Activated CD4-positive, alpha-beta T cell treated with anti-CD3 and anti-CD28 coated beads for 4 hours (primary cell): ENCODE measurements around the gene PTX3.

Experiments used
- DNase-seq, 2 donors: peaks; one replicate each; pipeline ENCODE4 v3.0.0-alpha.2; 2020

The PTX3 gene

GRCh38 chr3:157479464-157480243 is 43.0 kb downstream of the PTX3 start:
- DNase-seq = no peak

DNA sequence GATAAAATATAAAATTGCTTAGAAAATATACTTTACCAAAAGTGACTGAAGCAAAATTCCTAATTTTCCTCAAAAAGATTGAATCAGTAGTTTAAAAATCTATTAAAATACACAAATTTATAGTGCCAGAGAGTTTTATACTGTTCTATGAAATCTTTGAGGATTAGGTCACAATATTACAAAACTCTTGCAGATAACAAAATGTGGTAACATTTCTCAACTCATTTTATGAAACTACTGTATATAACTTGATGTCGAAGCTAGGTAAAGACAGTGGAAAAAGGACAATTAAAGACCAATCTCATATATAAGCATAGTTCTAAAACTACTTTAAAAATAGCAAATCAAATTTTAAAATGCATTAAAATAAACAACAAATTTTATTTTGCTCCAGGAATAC is 50.7 kb downstream of the PTX3 start:
- no peak for DNase-seq

GRCh38 chr3:157488144-157488543 is 51.5 kb downstream of the PTX3 start:
- no peak for DNase-seq

DNA sequence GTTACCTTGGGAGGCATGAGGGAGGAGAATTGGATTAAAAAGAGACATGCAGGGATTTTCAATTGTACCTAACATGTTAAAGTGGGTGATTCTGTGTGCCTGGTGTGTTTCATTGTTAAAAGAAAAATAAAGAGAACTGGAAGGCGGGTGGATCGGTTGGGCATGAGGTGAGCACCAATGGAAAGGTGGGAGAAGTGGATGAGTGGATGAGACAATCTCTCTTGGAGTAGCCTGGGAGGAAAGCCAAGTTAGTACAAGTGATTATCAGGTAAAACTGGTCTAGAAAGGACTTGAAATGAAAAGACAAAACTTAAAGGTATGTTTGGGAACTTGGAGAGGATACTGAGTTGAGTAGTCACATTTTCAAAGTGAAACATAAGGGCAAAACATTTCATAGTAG is 54.5 kb downstream of the PTX3 start:
- DNase-seq = no peak
